CD4-positive, alpha-beta T cell (primary cell): ENCODE measurements around the gene RASA1. TPM values are rescaled to one million over a fixed set of nuclear protein-coding genes. Genes with fewer than 3 reads are reported as not detected.

Experiments used
- ATAC-seq: fragments of 200-7000 bp; cut with Tn5 transposase; one replicate; pipeline ENCODE4 v1.10.0; 2022; ENCODE audit warnings: mild to moderate bottlenecking; ENCODE audit not compliant: poor library complexity
- CTCF ChIA-PET: fragments of 350-600 bp; sonication (Branson Sonifier 250); formaldehyde crosslinking; loops from one replicate; lab custom pipeline; 2021; ENCODE audit warnings: antibody characterized with exemption, inconsistent platforms; lab: Charles Lee
- POLR2A ChIA-PET: fragments of 350-600 bp; sonication (Branson Sonifier 250); formaldehyde crosslinking; loops from one replicate; lab custom pipeline; 2021; ENCODE audit warnings: antibody characterized with exemption, inconsistent platforms; lab: Charles Lee
- DNase-seq, 14 experiments: peaks; one replicate each; pipeline ENCODE4 v3.0.0-alpha.2; 2013 to 2020; ENCODE audit warnings: mixed read lengths in 2 of 14
- H3K27ac ChIP-seq, 2 donors: one replicate each; pipeline versions ENCODE4 v1.5.1 to v1.7.0; 2013; ENCODE audit warnings: low read length in 2 of 2, low read depth in 1 of 2, mild to moderate bottlenecking in 1 of 2
- H3K27me3 ChIP-seq, 2 experiments: 1 replicate in 1 of 2; 2 replicates in 1 of 2; pipeline versions ENCODE4 v1.6.1 to v1.7.0; 2013; ENCODE audit warnings: low read length in 2 of 2, control low read depth in 1 of 2, mild to moderate bottlenecking in 1 of 2, moderate library complexity in 1 of 2; ENCODE audit not compliant: insufficient read depth in 2 of 2, control insufficient read depth in 1 of 2
- H3K36me3 ChIP-seq: one replicate; pipeline ENCODE4 v1.6.1; 2013; ENCODE audit warnings: low read length, control low read depth; ENCODE audit not compliant: insufficient read depth
- H3K4me1 ChIP-seq: one replicate; pipeline ENCODE4 v1.6.1; 2013; ENCODE audit warnings: low read length, control low read depth; ENCODE audit not compliant: insufficient read depth
- H3K4me3 ChIP-seq: one replicate; pipeline ENCODE4 v1.5.1; 2013; ENCODE audit warnings: mild to moderate bottlenecking, low read length, moderate library complexity
- H3K9me3 ChIP-seq, 2 experiments: 1 replicate in 1 of 2; 2 replicates in 1 of 2; pipeline versions ENCODE4 v1.6.1 to v1.7.0; 2013; ENCODE audit warnings: low read length in 2 of 2, mild to moderate bottlenecking in 2 of 2, control low read depth in 1 of 2, moderate library complexity in 1 of 2; ENCODE audit not compliant: control insufficient read depth in 1 of 2, insufficient read depth in 1 of 2
- H3K27ac Mint-ChIP-seq: one replicate; pipeline ENCODE4 v1.8.0; 2020; ENCODE audit warnings: mixed read lengths
- H3K27me3 Mint-ChIP-seq: one replicate; pipeline ENCODE4 v1.8.0; 2021; ENCODE audit warnings: mixed read lengths
- H3K36me3 Mint-ChIP-seq: one replicate; pipeline ENCODE4 v1.8.0; 2021; ENCODE audit warnings: low read depth, mixed read lengths
- H3K4me1 Mint-ChIP-seq: one replicate; pipeline ENCODE4 v1.8.0; 2021; ENCODE audit warnings: low read depth, mixed read lengths
- H3K4me3 Mint-ChIP-seq: one replicate; pipeline ENCODE4 v1.8.0; 2020; ENCODE audit warnings: mild to moderate bottlenecking, mixed read lengths
- H3K9me3 Mint-ChIP-seq: one replicate; pipeline ENCODE4 v1.8.0; 2020; ENCODE audit warnings: mixed read lengths
- CTCF ChIP-seq: fragments of 200-600 bp; IDR thresholded peaks from one replicate; pipeline ENCODE4 v1.8.0; 2022; ENCODE audit warnings: antibody characterized with exemption, mild to moderate bottlenecking
- intact Hi-C, 2 experiments: fragments of 100-400 bp; cut with DNase I in 1 of 2; cut with micrococcal nuclease in 1 of 2; formaldehyde crosslinking; loops; one replicate each; pipeline versions ENCODE4 v1.15.1 to v1.9.0; 2023 to 2025; cut with DNase I, micrococcal nuclease
- total RNA-seq, 174 experiments: library from RNA in 2 of 174; stranded (reverse) in 2 of 174; gene quantifications; one replicate each; pipeline ENCODE4 v1.2.3 and lab custom pipeline; 2021 to 2026

Gene RASA1
- total RNA-seq, 2 experiments from 2014 or later: 15.1 to 15.4 TPM

DNA sequence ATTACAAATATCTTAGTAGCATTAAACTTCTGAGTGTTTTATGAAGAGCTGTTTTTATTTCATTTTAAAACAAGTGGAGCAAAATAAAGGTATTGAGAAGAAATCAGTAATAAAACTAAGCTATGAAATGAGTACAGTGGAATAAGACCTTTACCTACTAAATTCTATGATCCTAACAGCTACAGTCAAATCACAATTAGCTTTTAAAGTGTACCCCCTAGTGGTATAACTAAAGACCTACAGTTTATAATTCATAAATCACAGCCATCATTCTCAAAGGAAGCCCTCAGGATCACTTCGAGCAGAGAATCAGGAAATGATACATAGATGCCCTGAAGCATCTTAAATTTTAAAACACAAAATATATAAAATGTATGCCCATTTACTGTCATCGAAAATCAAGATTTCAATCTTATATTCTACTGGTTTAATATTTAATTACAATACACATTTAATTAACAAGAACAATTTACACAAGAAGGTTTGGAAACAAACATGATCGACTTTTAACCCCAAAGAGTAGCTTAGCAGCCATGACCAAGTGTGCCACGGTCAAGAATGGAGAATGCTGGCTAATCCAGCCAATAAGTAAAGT lies 132.7 kb downstream of the RASA1 start:
- Histone ChIP-seq H3K36me3 (peaks cover 87% of the 10 kb centered on the region), H3K27me3 (no peaks in the 10 kb centered on the region), H3K4me3 (no peak overlapping the region), H3K27ac (no peak overlapping the region), H3K9me3 (no peaks in the 10 kb centered on the region), H3K4me1 (no peaks in the 10 kb centered on the region)
- peak; percentile 81 for ATAC-seq
- DNase-seq: peak in 3 of 14 experiments; percentile 57 to 69 (median 60)
- POLR2A ChIA-PET: interaction anchor here (0.5 to 6.9 kb wide), 7 partner anchors 11 to 520 kb away, joined by 3 to 37 read pairs (median 4); partner anchors contain the start of gene CCNH
- no peaks in the 10 kb centered on the region for H3K27me3 Mint-ChIP-seq
- CTCF ChIA-PET: interaction anchor here (0.6 to 2.4 kb wide), 10 partner anchors 8 to 430 kb away, joined by 3 to 16 read pairs (median 5); partner anchors contain the start of genes CCNH and RASA1
- peak overlapping the region; percentile 4 for H3K27ac Mint-ChIP-seq
- no peaks in the 10 kb centered on the region for H3K9me3 Mint-ChIP-seq
- intact Hi-C loops: loop anchor here (5.0 kb wide), 2 partner anchors 413 to 518 kb away; no protein-coding TSS in a partner anchor
- peaks cover 49% of the 10 kb centered on the region for H3K4me1 Mint-ChIP-seq
- H3K4me3 Mint-ChIP-seq: no peak overlapping the region
- H3K36me3 Mint-ChIP-seq: peaks cover 96% of the 10 kb centered on the region
- peak; percentile 82 for TF ChIP-seq CTCF

GRCh38 chr5:87401626-87402025 lies 133.9 kb downstream of the RASA1 start:
- Mint-ChIP-seq H3K27ac (peak overlapping the region; percentile 37), H3K9me3 (no peaks in the 10 kb centered on the region), H3K4me3 (no peak overlapping the region), H3K4me1 (peaks cover 57% of the 10 kb centered on the region), H3K36me3 (peaks cover 97% of the 10 kb centered on the region), H3K27me3 (no peaks in the 10 kb centered on the region)
- intact Hi-C loops: loop anchor here (1.0 to 5.0 kb wide), 3 partner anchors 10 to 519 kb away; no protein-coding TSS in a partner anchor
- Histone ChIP-seq H3K27ac (no peak overlapping the region), H3K4me3 (no peak overlapping the region), H3K4me1 (no peaks in the 10 kb centered on the region), H3K36me3 (peaks cover 88% of the 10 kb centered on the region), H3K27me3 (no peaks in the 10 kb centered on the region), H3K9me3 (no peaks in the 10 kb centered on the region)
- CTCF ChIA-PET: no interaction called here
- DNase-seq: no peak
- no peak for TF ChIP-seq CTCF
- ATAC-seq: no peak
- POLR2A ChIA-PET: interaction anchor here (0.6 to 6.9 kb wide), 4 partner anchors 10 to 121 kb away, joined by 3 to 37 read pairs (median 4); partner anchors contain the start of gene CCNH

DNA sequence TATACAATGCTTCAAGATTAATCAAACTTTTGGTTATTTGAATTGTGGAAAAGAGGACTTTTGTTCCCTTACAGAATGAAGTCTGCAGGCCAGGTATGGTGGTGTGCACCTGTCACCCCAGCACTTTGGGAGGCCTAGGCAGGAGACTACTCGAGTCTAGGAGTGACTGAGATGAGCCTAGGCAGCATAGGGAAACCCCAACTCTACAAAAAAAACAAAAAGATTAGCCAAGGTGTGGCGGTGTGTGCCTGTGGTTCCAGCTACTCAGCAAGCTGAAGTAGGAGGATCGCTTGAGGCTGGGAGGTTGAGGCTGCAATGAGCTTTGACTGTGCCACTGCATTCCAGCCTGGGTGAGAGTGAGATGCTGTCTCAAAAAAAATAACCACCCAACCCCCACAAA lies 135.7 kb downstream of the RASA1 start:
- no peaks in the 10 kb centered on the region for H3K9me3 ChIP-seq
- no peaks in the 10 kb centered on the region for H3K9me3 Mint-ChIP-seq
- no peaks in the 10 kb centered on the region for H3K27me3 ChIP-seq
- peaks cover 92% of the 10 kb centered on the region for H3K36me3 ChIP-seq
- H3K4me1 ChIP-seq: peaks cover 4% of the 10 kb centered on the region
- no peak overlapping the region for H3K27ac Mint-ChIP-seq
- H3K36me3 Mint-ChIP-seq: peaks cover 97% of the 10 kb centered on the region
- no peak overlapping the region for H3K27ac ChIP-seq
- POLR2A ChIA-PET: interaction anchor here (0.6 to 1.0 kb wide), 2 partner anchors 9 to 442 kb away, joined by 4 read pairs; partner anchors contain the start of gene CCNH
- no peak for TF ChIP-seq CTCF
- H3K4me3 ChIP-seq: no peak overlapping the region
- no peaks in the 10 kb centered on the region for H3K27me3 Mint-ChIP-seq
- intact Hi-C loops: loop anchor here (5.0 kb wide), 2 partner anchors 416 to 521 kb away; no protein-coding TSS in a partner anchor
- no peak overlapping the region for H3K4me3 Mint-ChIP-seq
- peak; percentile 32 for ATAC-seq
- H3K4me1 Mint-ChIP-seq: peaks cover 61% of the 10 kb centered on the region
- CTCF ChIA-PET: no interaction called here
- DNase-seq: peak in 1 of 14 experiments; percentile 47
